A673 (cell line): ENCODE measurements around the gene EIF3CL. TPM values are rescaled to one million over a fixed set of nuclear protein-coding genes. Genes with fewer than 3 reads are reported as not detected.
"Not testable (repeated sequence)": the region's sequence is repeated elsewhere in the genome, so short reads cannot be mapped to it uniquely, and the experiment has no call there.

ENCODE experiments used
- BruUV-seq: library from RNA; stranded (reverse); fragments of 400-500 nt; replicated peaks from 2 replicates; lab custom pipeline; 2021; lab: Mats Ljungman, UMichigan
- CTCF ChIA-PET: fragments of 300-600 bp; sonication (Branson Sonifier 250); formaldehyde crosslinking; loops from one replicate; lab custom pipeline; 2022; ENCODE audit warnings: antibody characterized with exemption; lab: Charles Lee
- POLR2A ChIA-PET: fragments of 300-600 bp; sonication (Branson Sonifier 250); formaldehyde crosslinking; loops from one replicate; lab custom pipeline; 2022; ENCODE audit warnings: antibody characterized with exemption; ENCODE audit not compliant: low non-redundant PET; lab: Charles Lee
- DNase-seq: peaks from one replicate; pipeline ENCODE4 v3.0.0-alpha.2; 2015; ENCODE audit warnings: low spot score
- H3K27ac ChIP-seq: fragments of 200-600 bp; sonication (generic); 2 replicates; pipeline ENCODE4 v1.5.1; 2016; ENCODE audit warnings: mixed run types, low read depth, mild to moderate bottlenecking, mixed read lengths, antibody characterized with exemption, low read length; ENCODE audit not compliant: poor library complexity, severe bottlenecking
- H3K27me3 ChIP-seq: fragments of 200-600 bp; sonication (generic); replicated peaks from 2 replicates; pipeline ENCODE4 v1.6.1; 2017; ENCODE audit warnings: mixed run types, low read depth, mild to moderate bottlenecking, mixed read lengths, antibody characterized with exemption, low read length; ENCODE audit not compliant: insufficient read depth, poor library complexity
- H3K36me3 ChIP-seq: fragments of 200-600 bp; sonication (generic); 2 replicates; pipeline ENCODE4 v1.6.1; 2016; ENCODE audit warnings: mixed run types, mild to moderate bottlenecking, mixed read lengths, antibody characterized with exemption, low read length; ENCODE audit not compliant: insufficient read depth, poor library complexity, severe bottlenecking
- H3K4me1 ChIP-seq: fragments of 200-600 bp; sonication (generic); 2 replicates; pipeline ENCODE4 v1.6.1; 2017; ENCODE audit warnings: mixed run types, mild to moderate bottlenecking, mixed read lengths, antibody characterized with exemption, low read length; ENCODE audit not compliant: insufficient read depth, poor library complexity, severe bottlenecking
- H3K4me3 ChIP-seq: fragments of 200-600 bp; sonication (generic); 2 replicates; pipeline ENCODE4 v1.5.1; 2016; ENCODE audit warnings: low read depth, mixed run types, mild to moderate bottlenecking, mixed read lengths, low read length; ENCODE audit not compliant: poor library complexity, severe bottlenecking
- H3K9me3 ChIP-seq: fragments of 200-600 bp; sonication (generic); 2 replicates; pipeline ENCODE4 v1.6.1; 2016; ENCODE audit warnings: mixed run types, low read depth, mild to moderate bottlenecking, mixed read lengths, antibody characterized with exemption, low read length; ENCODE audit not compliant: poor library complexity, severe bottlenecking
- intact Hi-C: fragments of 100-400 bp; cut with micrococcal nuclease; formaldehyde crosslinking; loops from one replicate; pipeline ENCODE4 v1.10.0; 2022; ENCODE audit not compliant: unreplicated experiment
- total RNA-seq: library from RNA; stranded (reverse); gene quantifications from 2 replicates; pipeline ENCODE4 v1.2.3, GENCODE V29; 2021

The EIF3CL gene
- total RNA-seq, 1 experiment from 2014 or later, result 53.7 TPM

GRCh38 chr16:28377822-28378221 lies 25.8 kb downstream of the EIF3CL start:
- BruUV-seq, H3K36me3 ChIP-seq, H3K27me3 ChIP-seq, H3K4me3 ChIP-seq, CTCF ChIA-PET, H3K4me1 ChIP-seq, H3K27ac ChIP-seq, POLR2A ChIA-PET, H3K9me3 ChIP-seq, DNase-seq, intact Hi-C loops: not testable (repeated sequence)

- H3K4me1 ChIP-seq, POLR2A ChIA-PET, H3K9me3 ChIP-seq, H3K27me3 ChIP-seq, BruUV-seq, intact Hi-C loops, H3K36me3 ChIP-seq, CTCF ChIA-PET, DNase-seq, H3K4me3 ChIP-seq, H3K27ac ChIP-seq: not testable (repeated sequence)
These were observed 26.5 kb downstream of the EIF3CL start for GRCh38 chr16:28377108-28377625.

GRCh38 chr16:28375115-28375514 lies 28.5 kb downstream of the EIF3CL start:
- POLR2A ChIA-PET, H3K4me3 ChIP-seq, H3K4me1 ChIP-seq, H3K36me3 ChIP-seq, DNase-seq, BruUV-seq, H3K27me3 ChIP-seq, CTCF ChIA-PET, H3K9me3 ChIP-seq, H3K27ac ChIP-seq, intact Hi-C loops: not testable (repeated sequence)

- POLR2A ChIA-PET, H3K4me3 ChIP-seq: not testable (repeated sequence)
These were observed 29.4 kb downstream of the EIF3CL start for GRCh38 chr16:28374281-28374680.

GRCh38 chr16:28367926-28368325 lies 35.7 kb downstream of the EIF3CL start:
- CTCF ChIA-PET, DNase-seq: not testable (repeated sequence)

More at GRCh38 chr16:28374281-28374680, 29.4 kb downstream of the EIF3CL start:
- CTCF ChIA-PET, H3K4me1 ChIP-seq, H3K36me3 ChIP-seq, intact Hi-C loops, BruUV-seq, H3K27me3 ChIP-seq, H3K27ac ChIP-seq, H3K9me3 ChIP-seq, DNase-seq: not testable (repeated sequence)

GRCh38 chr16:28364268-28365173 lies 39.1 kb downstream of the EIF3CL start:
- POLR2A ChIA-PET, intact Hi-C loops, H3K27me3 ChIP-seq, H3K27ac ChIP-seq, H3K4me1 ChIP-seq, H3K4me3 ChIP-seq, BruUV-seq, H3K9me3 ChIP-seq, CTCF ChIA-PET, DNase-seq, H3K36me3 ChIP-seq: not testable (repeated sequence)

More at GRCh38 chr16:28367926-28368325, 35.7 kb downstream of the EIF3CL start:
- H3K27ac ChIP-seq, POLR2A ChIA-PET, H3K9me3 ChIP-seq, H3K4me1 ChIP-seq, H3K27me3 ChIP-seq, BruUV-seq, H3K4me3 ChIP-seq, H3K36me3 ChIP-seq, intact Hi-C loops: not testable (repeated sequence)

GRCh38 chr16:28363408-28363807 lies 40.2 kb downstream of the EIF3CL start, which contains the start of gene NPIPB6:
TSS of gene NPIPB6 (minus strand) at chr16:28363508. CDS start at chr16:28362822, 686 bp downstream.
- H3K27ac ChIP-seq, H3K4me3 ChIP-seq, H3K27me3 ChIP-seq, H3K4me1 ChIP-seq, H3K36me3 ChIP-seq, CTCF ChIA-PET, BruUV-seq, intact Hi-C loops, POLR2A ChIA-PET, DNase-seq, H3K9me3 ChIP-seq: not testable (repeated sequence)
